Measurements from ENCODE around the gene ABCC12. TPM values are rescaled to one million over a fixed set of nuclear protein-coding genes. Genes with fewer than 3 reads are reported as not detected.
"Not testable (repeated sequence)": the region's sequence is repeated elsewhere in the genome, so short reads cannot be mapped to it uniquely, and the experiment has no call there.

The ABCC12 gene
- total and polyA plus RNA-seq, 5 donors: not detected

DNA sequence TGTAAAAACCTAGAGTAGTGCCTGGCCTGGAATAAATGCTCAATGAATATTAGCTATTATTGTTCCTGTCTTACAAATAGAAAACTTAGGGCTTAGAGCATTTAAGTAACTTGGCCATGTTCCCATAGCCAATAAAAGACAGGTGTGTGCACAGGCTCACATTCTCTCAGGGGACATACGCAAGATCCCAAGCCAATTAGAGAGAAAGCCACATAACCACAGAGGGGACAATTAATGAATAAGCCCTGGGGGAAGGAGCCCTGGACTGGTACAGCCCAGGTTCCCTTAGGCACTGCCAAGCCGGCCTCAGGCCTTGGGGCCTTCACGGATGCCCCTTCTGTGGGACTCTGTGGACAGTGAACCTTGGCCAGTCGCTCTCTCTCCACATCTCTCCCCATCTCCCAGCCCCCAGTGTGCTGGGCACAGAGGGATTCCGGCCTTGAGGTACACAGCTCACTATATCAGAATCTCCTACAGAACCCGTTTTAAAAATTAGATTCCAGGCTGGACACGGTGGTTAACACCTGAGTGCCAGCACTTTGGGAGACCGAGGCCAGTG is 27.3 kb upstream of the ABCC12 start:
- H3K9me3 ChIP-seq (ENCODE audit: control insufficient read depth, low read length): no peaks in the 10 kb centered on the region
- no peak overlapping the region for H3K27ac ChIP-seq (ENCODE audit: low read length)
- no peaks in the 10 kb centered on the region for H3K4me1 ChIP-seq (ENCODE audit: control insufficient read depth, insufficient read depth, low read length)
- 87% methylated on average over 8 of the region's 8 CpGs for WGBS
- H3K27me3 ChIP-seq (ENCODE audit: control insufficient read depth, insufficient read depth): no peaks in the 10 kb centered on the region
- DNase-seq (no peak), ATAC-seq (no peak)
- no peak overlapping the region for H3K4me3 ChIP-seq (ENCODE audit: low read length)
- intact Hi-C loops (cut with DNase I): no loop called here

DNA sequence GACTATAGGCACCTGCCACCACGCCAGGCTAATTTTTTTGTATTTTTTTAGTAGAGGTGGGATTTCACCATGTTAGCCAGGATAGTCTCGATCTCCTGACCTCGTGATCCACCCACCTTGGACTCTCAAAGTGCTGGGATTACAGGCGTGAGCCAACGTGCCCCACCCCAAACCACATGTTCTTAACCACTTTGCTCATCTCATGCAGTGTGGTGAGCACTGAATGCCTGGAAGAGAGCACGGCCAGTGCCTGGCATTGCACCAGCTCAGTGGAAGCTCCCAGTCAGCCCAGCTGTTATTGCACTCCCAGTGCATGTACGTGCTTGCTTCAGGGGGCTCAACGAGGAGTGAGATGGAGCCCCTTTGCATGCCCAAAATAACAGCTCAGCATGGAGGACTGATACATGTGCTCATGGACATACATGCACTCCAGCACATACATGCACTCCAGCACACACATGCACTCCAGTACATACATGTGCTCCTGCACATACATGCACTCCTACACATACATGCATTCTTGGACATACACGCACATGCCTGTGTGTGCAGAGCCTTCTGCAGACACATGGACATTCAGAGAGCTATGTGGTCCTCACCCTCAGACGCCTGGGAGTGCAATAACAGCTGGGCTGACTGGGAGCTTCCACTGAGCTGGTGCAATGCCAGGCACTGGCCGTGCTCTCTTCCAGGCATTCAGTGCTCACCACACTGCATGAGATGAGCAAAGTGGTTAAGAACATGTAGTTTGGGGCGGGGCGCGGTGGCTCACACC is 26.1 kb upstream of the ABCC12 start:
- H3K4me3 ChIP-seq (ENCODE audit: low read length); H3K9me3 ChIP-seq (ENCODE audit: control insufficient read depth, low read length); H3K27ac ChIP-seq (ENCODE audit: low read length); DNase-seq; H3K4me1 ChIP-seq (ENCODE audit: control insufficient read depth, insufficient read depth, low read length); intact Hi-C loops (cut with DNase I); ATAC-seq; H3K27me3 ChIP-seq (ENCODE audit: control insufficient read depth, insufficient read depth): not testable (repeated sequence)
- WGBS: 77% methylated on average over 14 of the region's 14 CpGs

- ATAC-seq: no peak
- Histone ChIP-seq H3K4me1 (ENCODE audit: control insufficient read depth, insufficient read depth, low read length) (no peaks in the 10 kb centered on the region), H3K4me3 (ENCODE audit: low read length) (no peak overlapping the region), H3K27ac (ENCODE audit: low read length) (no peak overlapping the region), H3K9me3 (ENCODE audit: control insufficient read depth, low read length) (no peaks in the 10 kb centered on the region), H3K27me3 (ENCODE audit: control insufficient read depth, insufficient read depth) (no peaks in the 10 kb centered on the region)
- DNase-seq: no peak
- 87% methylated on average over 9 of the region's 9 CpGs for WGBS
- intact Hi-C loops (cut with DNase I): no loop called here
These were observed 25.2 kb upstream of the ABCC12 start for GRCh38 chr16:48180868-48181480.

- Histone ChIP-seq H3K4me3 (ENCODE audit: low read length) (no peak overlapping the region), H3K27me3 (ENCODE audit: control insufficient read depth, insufficient read depth) (no peaks in the 10 kb centered on the region), H3K9me3 (ENCODE audit: control insufficient read depth, low read length) (no peaks in the 10 kb centered on the region), H3K27ac (ENCODE audit: low read length) (no peak overlapping the region), H3K4me1 (ENCODE audit: control insufficient read depth, insufficient read depth, low read length) (no peaks in the 10 kb centered on the region)
- no peak for ATAC-seq
- WGBS: 84% methylated on average over 20 of the region's 20 CpGs
- DNase-seq: no peak
- intact Hi-C loops (cut with DNase I): no loop called here
These were observed 21.0 kb upstream of the ABCC12 start for GRCh38 chr16:48176635-48177408.

DNA sequence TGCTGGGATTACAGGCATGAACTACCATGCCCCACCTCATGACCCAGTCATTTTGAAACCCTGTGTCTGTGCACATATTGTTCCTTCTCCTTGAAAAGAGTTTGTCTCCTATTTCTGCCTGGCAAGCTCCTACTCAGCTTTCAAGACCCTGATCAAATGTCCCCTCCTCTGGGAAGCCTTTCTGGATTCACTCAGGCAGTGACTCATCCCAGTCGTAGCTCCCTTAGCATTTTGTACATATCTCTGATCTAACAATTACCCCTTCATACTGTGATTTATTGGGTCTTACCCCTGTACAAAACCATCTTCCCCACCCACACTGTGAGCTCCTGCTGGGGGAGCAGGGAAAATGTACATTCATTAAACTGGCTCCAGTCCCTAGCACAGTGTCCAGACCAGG is 18.1 kb upstream of the ABCC12 start:
- Histone ChIP-seq H3K9me3 (ENCODE audit: control insufficient read depth, low read length) (no peaks in the 10 kb centered on the region), H3K27me3 (ENCODE audit: control insufficient read depth, insufficient read depth) (no peaks in the 10 kb centered on the region), H3K4me1 (ENCODE audit: control insufficient read depth, insufficient read depth, low read length) (no peaks in the 10 kb centered on the region), H3K4me3 (ENCODE audit: low read length) (no peak overlapping the region), H3K27ac (ENCODE audit: low read length) (no peak overlapping the region)
- 26% methylated on average over 1 of the region's 1 CpG for WGBS
- ATAC-seq: no peak
- DNase-seq: no peak
- intact Hi-C loops (cut with DNase I): no loop called here

- intact Hi-C loops (cut with DNase I): no loop called here
- H3K27ac ChIP-seq (ENCODE audit: low read length): no peak overlapping the region
- no peaks in the 10 kb centered on the region for H3K27me3 ChIP-seq (ENCODE audit: control insufficient read depth, insufficient read depth)
- H3K4me3 ChIP-seq (ENCODE audit: low read length): no peak overlapping the region
- H3K9me3 ChIP-seq (ENCODE audit: control insufficient read depth, low read length): no peaks in the 10 kb centered on the region
- DNase-seq (no peak), ATAC-seq (no peak)
- 67% methylated on average over 1 of the region's 1 CpG for WGBS
- no peaks in the 10 kb centered on the region for H3K4me1 ChIP-seq (ENCODE audit: control insufficient read depth, insufficient read depth, low read length)
These were observed 16.9 kb upstream of the ABCC12 start for GRCh38 chr16:48172682-48173081.

DNA sequence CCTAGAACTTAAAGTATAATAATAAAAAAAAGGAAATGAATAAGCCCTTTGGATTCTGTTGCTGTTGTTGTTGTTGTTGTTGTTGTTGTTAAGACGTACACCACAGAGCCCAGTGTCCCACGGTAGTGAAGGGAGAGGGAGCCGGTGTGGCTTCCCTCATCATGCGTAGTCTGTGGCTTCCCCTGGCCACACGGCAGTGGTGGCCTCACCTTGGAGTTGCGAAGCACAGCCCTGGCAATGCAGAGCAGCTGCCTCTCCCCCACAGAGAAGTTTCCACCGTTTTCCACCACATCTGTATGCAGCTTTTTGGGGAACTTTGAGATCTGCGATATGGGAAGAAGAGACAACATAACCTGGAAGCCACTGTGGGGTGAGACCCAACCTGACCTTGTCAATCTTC is 14.1 kb upstream of the ABCC12 start:
- intact Hi-C loops (cut with DNase I): loop anchor here in 2 of 4 donors (10.0 kb wide), 1 partner anchor 1135 kb away; no protein-coding TSS in a partner anchor
- ATAC-seq: no peak
- Histone ChIP-seq H3K4me3 (ENCODE audit: low read length) (no peak overlapping the region), H3K27ac (ENCODE audit: low read length) (no peak overlapping the region), H3K9me3 (ENCODE audit: control insufficient read depth, low read length) (no peaks in the 10 kb centered on the region), H3K4me1 (ENCODE audit: control insufficient read depth, insufficient read depth, low read length) (peaks cover 2% of the 10 kb centered on the region), H3K27me3 (ENCODE audit: control insufficient read depth, insufficient read depth) (no peaks in the 10 kb centered on the region)
- DNase-seq: no peak
- whole genome bisulfite sequencing: 83% methylated on average over 8 of the region's 8 CpGs

DNA sequence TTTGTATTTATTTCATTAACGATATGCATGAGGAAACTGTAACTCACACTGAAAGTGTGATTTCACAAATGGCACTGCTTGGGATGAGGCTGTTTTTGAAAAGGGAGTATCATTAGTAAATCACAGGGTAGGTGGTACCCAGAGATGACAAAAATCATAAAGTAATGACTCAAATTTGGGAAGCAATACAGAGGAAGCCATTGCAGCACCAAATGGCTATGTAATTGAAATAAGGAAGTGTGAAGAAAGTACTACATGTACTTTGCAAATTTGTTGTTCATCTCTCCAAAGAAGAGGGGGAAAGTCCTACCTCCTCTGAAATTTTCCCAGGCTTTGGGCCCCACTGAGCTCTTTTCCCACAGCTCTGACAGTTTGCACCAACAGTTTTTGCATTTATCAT is 12.3 kb upstream of the ABCC12 start:
- no peaks in the 10 kb centered on the region for H3K27me3 ChIP-seq (ENCODE audit: control insufficient read depth, insufficient read depth)
- H3K4me3 ChIP-seq (ENCODE audit: low read length): no peak overlapping the region
- no peak overlapping the region for H3K27ac ChIP-seq (ENCODE audit: low read length)
- ATAC-seq (no peak), DNase-seq (no peak)
- H3K4me1 ChIP-seq (ENCODE audit: control insufficient read depth, insufficient read depth, low read length): peaks cover 2% of the 10 kb centered on the region
- no peaks in the 10 kb centered on the region for H3K9me3 ChIP-seq (ENCODE audit: control insufficient read depth, low read length)
- 72% methylated on average over 1 of the region's 1 CpG for WGBS
- intact Hi-C loops (cut with DNase I): loop anchor here in 2 of 4 donors (10.0 kb wide), 1 partner anchor 1133 kb away; no protein-coding TSS in a partner anchor

GRCh38 chr16:48166617-48167016 is 10.8 kb upstream of the ABCC12 start:
- H3K4me1 ChIP-seq (ENCODE audit: control insufficient read depth, insufficient read depth, low read length); ATAC-seq; DNase-seq; H3K27ac ChIP-seq (ENCODE audit: low read length); H3K9me3 ChIP-seq (ENCODE audit: control insufficient read depth, low read length); H3K4me3 ChIP-seq (ENCODE audit: low read length); H3K27me3 ChIP-seq (ENCODE audit: control insufficient read depth, insufficient read depth): not testable (repeated sequence)
- intact Hi-C loops (cut with DNase I): loop anchor here in 2 of 4 donors (10.0 kb wide), 1 partner anchor 1132 kb away; no protein-coding TSS in a partner anchor
- WGBS: 93% methylated on average over 5 of the region's 5 CpGs

DNA sequence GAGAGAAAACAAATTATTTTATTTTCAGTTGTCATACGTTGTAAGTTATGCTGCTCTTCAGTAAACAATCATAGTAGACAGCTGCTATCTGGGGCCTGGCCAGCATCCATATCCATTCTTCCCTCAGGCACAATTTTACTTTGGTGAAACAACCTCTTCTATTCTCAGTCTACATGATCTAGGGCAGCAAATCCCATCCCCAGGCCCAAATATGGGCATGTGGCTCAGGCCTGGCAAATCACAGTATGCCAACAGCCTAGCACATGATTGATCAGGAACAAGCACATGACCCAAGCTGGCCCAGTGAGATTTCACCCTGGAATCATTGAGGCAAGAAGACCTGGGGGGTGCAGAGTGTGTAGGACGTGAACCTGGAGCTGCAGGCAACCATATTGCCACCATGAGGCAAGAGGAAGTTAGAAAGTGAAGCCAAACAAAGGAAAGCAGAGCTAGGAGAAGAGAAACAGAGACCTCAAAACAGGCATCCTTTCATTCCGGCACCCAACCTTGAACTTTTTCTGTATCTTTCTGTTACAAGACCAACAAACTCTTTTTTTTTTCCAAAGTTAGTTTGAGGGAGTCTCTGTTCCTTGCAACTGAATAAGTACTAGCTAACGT is 10.3 kb upstream of the ABCC12 start:
- DNase-seq: no peak
- H3K27ac ChIP-seq (ENCODE audit: low read length): no peak overlapping the region
- no peak for ATAC-seq
- no peak overlapping the region for H3K4me3 ChIP-seq (ENCODE audit: low read length)
- no peaks in the 10 kb centered on the region for H3K9me3 ChIP-seq (ENCODE audit: control insufficient read depth, low read length)
- WGBS: 84% methylated on average over 4 of the region's 4 CpGs
- intact Hi-C loops (cut with DNase I): loop anchor here in 2 of 4 donors (10.0 kb wide), 1 partner anchor 1131 kb away; no protein-coding TSS in a partner anchor
- H3K4me1 ChIP-seq (ENCODE audit: control insufficient read depth, insufficient read depth, low read length): peaks cover 2% of the 10 kb centered on the region
- H3K27me3 ChIP-seq (ENCODE audit: control insufficient read depth, insufficient read depth): no peaks in the 10 kb centered on the region
